GM21423 (cell line): ENCODE data around the gene KCNJ13.
"Not testable (repeated sequence)": the region's sequence is repeated elsewhere in the genome, so short reads cannot be mapped to it uniquely, and the experiment has no call there.

Experiments used
- ATAC-seq: cut with Tn5 transposase; IDR thresholded peaks from one replicate; pipeline ENCODE4 v1.9.1; 2021; ENCODE audit warnings: mild to moderate bottlenecking, moderate library complexity; ENCODE audit not compliant: unreplicated experiment

Gene KCNJ13

DNA sequence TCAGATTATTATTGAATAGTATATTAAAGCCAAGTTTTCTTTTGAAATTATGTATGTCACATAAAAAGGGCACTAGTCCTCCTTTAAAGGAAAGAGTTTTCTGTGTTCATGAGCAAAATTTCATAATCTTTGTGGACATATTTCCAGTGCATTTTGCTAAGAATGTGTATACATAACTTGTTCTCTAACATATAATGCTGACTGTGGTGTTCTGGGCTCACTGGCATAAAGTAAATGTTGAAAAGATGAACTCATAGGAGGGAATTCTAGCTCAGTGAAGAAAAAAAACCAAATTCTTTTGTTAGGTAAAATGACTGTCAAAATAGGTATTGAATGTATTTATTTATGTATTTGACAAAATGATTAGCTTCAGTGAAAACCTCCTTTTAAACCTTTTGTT is 6.2 kb downstream of the KCNJ13 start:
- ATAC-seq = no peak

DNA sequence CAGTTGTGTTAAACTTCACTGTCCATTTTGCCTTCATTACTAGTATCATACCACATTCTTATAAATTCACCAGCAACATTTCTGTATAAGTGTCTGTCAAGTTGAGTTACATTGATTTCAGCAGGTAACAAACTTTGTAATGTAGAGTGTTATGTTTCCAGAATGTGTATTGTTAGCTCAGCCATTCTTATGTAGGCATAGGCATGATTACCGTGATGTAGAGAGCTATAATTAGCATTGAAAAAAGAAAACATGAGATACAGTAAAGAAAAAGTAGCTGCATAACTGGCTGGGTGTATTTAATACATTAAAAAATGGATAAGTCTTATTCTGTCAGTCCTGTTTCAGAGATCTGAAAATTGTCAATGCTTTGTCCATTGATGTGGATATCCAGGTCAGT is 8.5 kb downstream of the KCNJ13 start:
- no peak for ATAC-seq

DNA sequence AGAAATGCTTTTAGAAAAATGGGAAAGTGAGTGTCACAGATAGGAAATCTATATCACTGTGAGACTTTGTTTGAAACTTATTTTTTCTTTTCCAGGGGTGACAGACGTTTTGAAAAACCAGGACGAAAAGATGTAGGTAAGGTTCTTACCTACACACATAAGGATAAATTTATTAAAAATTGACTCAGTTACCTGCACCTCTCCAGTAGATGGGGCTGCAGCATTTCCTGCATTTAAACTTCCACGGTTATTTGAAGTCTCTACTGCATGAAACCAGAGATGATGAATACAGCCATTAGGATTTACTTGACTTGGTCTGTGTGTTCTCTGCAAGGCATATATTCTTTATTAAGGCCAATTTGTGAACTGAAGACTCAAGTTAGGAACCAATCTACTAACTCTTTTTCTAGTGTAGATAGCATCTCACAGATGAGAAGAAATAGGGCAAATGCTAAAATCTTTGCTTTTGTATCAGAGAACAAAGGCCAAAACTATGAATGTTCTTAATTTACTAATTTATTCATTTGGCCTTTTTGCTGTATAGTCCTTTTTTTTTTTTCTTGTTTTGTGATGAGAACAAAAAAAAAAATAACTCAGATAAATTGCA is 15.0 kb downstream of the KCNJ13 start:
- peak; percentile 56 for ATAC-seq

DNA sequence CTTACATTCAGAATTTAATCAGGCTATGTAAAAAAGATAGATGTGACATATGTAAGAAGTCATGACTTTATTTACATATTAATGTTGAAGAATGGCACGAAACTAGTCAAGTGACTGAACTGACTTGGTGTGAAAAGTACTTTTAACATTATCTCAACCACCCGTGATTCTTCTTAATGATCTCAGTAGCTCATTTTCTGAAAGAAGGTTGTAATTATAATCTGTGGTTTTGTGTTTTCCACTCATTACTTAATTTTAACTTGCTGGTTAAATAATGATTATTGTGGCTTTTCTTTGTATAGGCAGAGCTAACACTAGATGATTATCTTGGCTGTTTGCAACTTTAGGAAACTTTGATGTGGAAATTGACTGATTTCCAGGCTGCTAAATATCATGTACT is 18.5 kb downstream of the KCNJ13 start:
- ATAC-seq = no peak

GRCh38 chr2:232750135-232750671 is 26.2 kb downstream of the KCNJ13 start:
- no peak for ATAC-seq

GRCh38 chr2:232749331-232749730 is 27.0 kb downstream of the KCNJ13 start:
- no peak for ATAC-seq

GRCh38 chr2:232748038-232748437 is 28.3 kb downstream of the KCNJ13 start:
- ATAC-seq = no peak

DNA sequence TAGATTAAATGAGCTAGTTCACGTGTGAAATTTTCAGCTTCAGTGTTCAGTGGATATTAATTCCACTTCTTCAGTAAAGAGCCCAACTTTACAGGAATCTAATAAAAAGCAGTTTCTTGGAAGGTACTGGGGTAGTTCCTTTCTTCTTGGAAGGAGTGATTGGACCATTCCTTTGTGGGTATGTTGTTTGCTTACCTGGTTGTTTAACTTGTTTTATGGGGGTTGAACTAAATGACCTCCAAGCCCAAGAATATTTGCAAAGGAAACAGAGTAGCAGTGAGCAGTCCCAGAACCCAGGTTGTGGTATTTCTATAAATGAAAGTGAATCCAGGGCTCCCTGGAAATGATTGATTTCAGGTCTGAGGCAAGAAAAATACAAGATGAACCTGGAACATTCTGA is 31.4 kb downstream of the KCNJ13 start:
- ATAC-seq = no peak

- ATAC-seq = no peak
Measured at GRCh38 chr2:232741972-232742371, 34.4 kb downstream of the KCNJ13 start.

DNA sequence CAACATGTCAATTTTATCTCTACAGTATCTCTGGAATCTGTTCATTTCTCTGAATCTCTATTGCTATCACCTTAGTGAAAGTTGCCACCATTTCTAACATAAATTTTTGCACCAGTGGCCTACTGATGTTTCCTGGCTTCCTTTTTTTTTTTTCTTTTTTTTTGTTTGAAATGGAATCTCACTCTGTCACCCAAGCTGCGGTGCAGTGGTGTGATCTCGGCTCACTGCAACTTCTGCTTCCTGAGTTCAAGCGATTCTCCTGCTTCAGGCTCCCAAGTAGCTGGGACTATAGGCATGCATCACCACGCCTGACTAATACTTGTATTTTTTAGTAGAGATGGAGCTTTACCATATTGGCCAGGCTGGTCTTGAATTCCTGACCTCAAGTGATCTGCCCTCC is 35.1 kb downstream of the KCNJ13 start:
- ATAC-seq = no peak

DNA sequence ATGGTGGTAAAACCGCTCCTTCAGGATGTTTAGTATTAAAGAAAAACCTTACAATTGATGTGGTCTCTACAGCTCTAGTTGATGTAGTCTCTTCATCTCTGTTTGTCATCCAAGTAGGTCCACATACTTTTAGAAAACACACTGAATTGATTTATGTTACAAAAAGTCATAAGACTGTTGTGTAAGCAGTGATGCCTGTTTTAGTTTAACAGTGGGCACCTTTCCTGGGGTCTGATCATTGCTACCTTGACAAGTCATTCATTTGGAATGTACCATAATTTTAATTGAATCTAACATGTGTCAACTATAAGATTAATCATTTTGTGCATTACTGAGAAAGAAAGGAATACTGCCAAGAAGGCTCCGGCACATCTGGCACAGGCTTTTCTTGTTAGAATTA is 44.9 kb downstream of the KCNJ13 start:
- no peak for ATAC-seq

DNA sequence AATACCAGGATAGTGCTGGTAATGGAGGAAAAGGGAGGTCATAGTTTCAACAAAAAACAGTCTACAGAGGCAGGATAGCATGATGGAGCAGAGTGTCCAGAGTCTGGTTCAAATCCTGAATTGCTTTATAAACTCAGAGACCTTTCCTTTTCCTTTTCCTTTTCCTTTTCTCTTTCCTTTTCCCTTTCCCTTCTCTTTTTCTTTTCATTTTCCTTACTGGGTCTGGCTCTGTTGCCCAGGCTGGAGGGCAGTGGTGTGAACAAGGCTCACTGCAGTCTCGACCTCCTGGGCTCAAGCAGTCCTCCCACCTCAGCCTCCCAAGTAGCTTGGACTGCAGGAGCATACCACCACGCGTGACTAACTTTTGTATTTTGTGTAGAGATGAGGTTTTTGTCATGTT is 47.6 kb downstream of the KCNJ13 start:
- ATAC-seq = no peak

- ATAC-seq = no peak
Measured at GRCh38 chr2:232723027-232723426, 53.3 kb downstream of the KCNJ13 start.

GRCh38 chr2:232721882-232722281 is 54.5 kb downstream of the KCNJ13 start:
- no peak for ATAC-seq

DNA sequence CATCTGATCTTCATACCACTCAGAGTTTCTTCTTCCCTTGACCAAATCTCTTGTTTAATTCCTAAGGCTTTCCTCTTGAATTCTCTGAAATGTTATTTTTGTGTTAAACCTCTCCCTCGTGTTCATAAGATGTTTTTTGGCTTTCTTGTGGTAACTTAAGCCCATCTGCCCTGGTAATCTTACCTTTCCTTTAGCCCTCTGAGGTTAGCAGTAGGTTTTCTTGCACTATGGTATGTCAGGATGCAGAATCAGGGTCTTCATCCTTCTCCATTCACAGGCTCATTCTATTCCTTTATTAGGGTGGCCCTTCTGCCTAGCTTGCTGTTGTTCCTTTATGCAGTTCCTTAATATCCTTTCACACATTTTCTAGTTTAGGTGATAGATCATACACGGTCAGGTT is 55.1 kb downstream of the KCNJ13 start:
- ATAC-seq = no peak

DNA sequence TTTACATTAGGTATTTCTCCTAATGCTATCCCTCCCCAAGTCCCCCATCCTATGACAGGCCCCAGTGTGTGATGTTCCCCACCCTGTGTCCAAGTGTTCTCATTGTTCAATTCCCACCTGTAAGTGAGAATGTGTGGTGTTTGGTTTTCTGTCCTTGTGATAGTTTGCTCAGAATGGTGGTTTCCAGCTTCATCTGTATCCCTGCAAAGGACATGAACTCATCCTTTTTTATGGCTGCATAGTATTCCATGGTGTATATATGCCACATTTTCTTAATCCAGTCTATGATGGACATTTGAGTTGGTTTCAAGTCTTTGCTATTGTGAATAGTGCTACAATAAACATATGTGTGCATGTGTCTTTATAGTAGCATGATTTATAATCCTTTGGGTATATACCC is 56.3 kb downstream of the KCNJ13 start:
- not testable (repeated sequence) for ATAC-seq
